ENCODE data around the gene FAM135A.

The FAM135A gene

GRCh38 chr6:70518723-70519122 lies 105.4 kb downstream of the FAM135A start:
- peaks cover 9% of the 10 kb centered on the region; the same call in 1 of the 2 replicates for H3K36me3 ChIP-seq (ENCODE audit: insufficient read depth, low read depth, low read length)
- no peaks in the 10 kb centered on the region for H3K9me3 ChIP-seq (ENCODE audit: insufficient read depth, low read depth, low read length)
- H3K4me3 ChIP-seq (ENCODE audit: low read length): no peak overlapping the region
- H3K27ac ChIP-seq (ENCODE audit: low read length): no peak overlapping the region
- H3K27me3 ChIP-seq (ENCODE audit: insufficient read depth, low read length): no peaks in the 10 kb centered on the region
- H3K4me1 ChIP-seq (ENCODE audit: insufficient read depth, low read length): no peaks in the 10 kb centered on the region
- no peak overlapping the region for H3K9ac ChIP-seq (ENCODE audit: low read depth, low read length)

GRCh38 chr6:70520575-70520974 lies 107.3 kb downstream of the FAM135A start:
- Histone ChIP-seq H3K36me3 (ENCODE audit: insufficient read depth, low read depth, low read length) (peaks cover 15% of the 10 kb centered on the region; the same call in 1 of the 2 replicates), H3K27ac (ENCODE audit: low read length) (no peak overlapping the region), H3K4me1 (ENCODE audit: insufficient read depth, low read length) (no peaks in the 10 kb centered on the region), H3K4me3 (ENCODE audit: low read length) (no peak overlapping the region), H3K9ac (ENCODE audit: low read depth, low read length) (no peak overlapping the region), H3K9me3 (ENCODE audit: insufficient read depth, low read depth, low read length) (no peaks in the 10 kb centered on the region), H3K27me3 (ENCODE audit: insufficient read depth, low read length) (no peaks in the 10 kb centered on the region)

- no peaks in the 10 kb centered on the region for H3K27me3 ChIP-seq (ENCODE audit: insufficient read depth, low read length)
- no peaks in the 10 kb centered on the region for H3K9me3 ChIP-seq (ENCODE audit: insufficient read depth, low read depth, low read length)
- H3K36me3 ChIP-seq (ENCODE audit: insufficient read depth, low read depth, low read length): peaks cover 35% of the 10 kb centered on the region; the same call in 1 of the 2 replicates
- H3K4me3 ChIP-seq (ENCODE audit: low read length): no peak overlapping the region
- no peak overlapping the region for H3K27ac ChIP-seq (ENCODE audit: low read length)
- H3K9ac ChIP-seq (ENCODE audit: low read depth, low read length): no peak overlapping the region
- H3K4me1 ChIP-seq (ENCODE audit: insufficient read depth, low read length): no peaks in the 10 kb centered on the region
Measured at GRCh38 chr6:70524721-70525286, 111.5 kb downstream of the FAM135A start.

GRCh38 chr6:70527071-70527737 lies 113.9 kb downstream of the FAM135A start:
- H3K4me1 ChIP-seq (ENCODE audit: insufficient read depth, low read length): no peaks in the 10 kb centered on the region
- H3K27ac ChIP-seq (ENCODE audit: low read length): no peak overlapping the region
- H3K9ac ChIP-seq (ENCODE audit: low read depth, low read length): no peak overlapping the region
- H3K9me3 ChIP-seq (ENCODE audit: insufficient read depth, low read depth, low read length): no peaks in the 10 kb centered on the region
- no peak overlapping the region for H3K4me3 ChIP-seq (ENCODE audit: low read length)
- H3K36me3 ChIP-seq (ENCODE audit: insufficient read depth, low read depth, low read length): peaks cover 38% of the 10 kb centered on the region; the same call in 1 of the 2 replicates
- no peaks in the 10 kb centered on the region for H3K27me3 ChIP-seq (ENCODE audit: insufficient read depth, low read length)

GRCh38 chr6:70530023-70530422 lies 116.7 kb downstream of the FAM135A start:
- no peaks in the 10 kb centered on the region for H3K9me3 ChIP-seq (ENCODE audit: insufficient read depth, low read depth, low read length)

GRCh38 chr6:70531133-70531532 lies 117.8 kb downstream of the FAM135A start:
- Histone ChIP-seq H3K36me3 (ENCODE audit: insufficient read depth, low read depth, low read length) (peaks cover 37% of the 10 kb centered on the region; the same call in 1 of the 2 replicates), H3K4me1 (ENCODE audit: insufficient read depth, low read length) (no peaks in the 10 kb centered on the region), H3K27ac (ENCODE audit: low read length) (no peak overlapping the region), H3K27me3 (ENCODE audit: insufficient read depth, low read length) (no peaks in the 10 kb centered on the region), H3K9me3 (ENCODE audit: insufficient read depth, low read depth, low read length) (no peaks in the 10 kb centered on the region), H3K4me3 (ENCODE audit: low read length) (no peak overlapping the region), H3K9ac (ENCODE audit: low read depth, low read length) (no peak overlapping the region)

More at GRCh38 chr6:70530023-70530422, 116.7 kb downstream of the FAM135A start:
- Histone ChIP-seq H3K27me3 (ENCODE audit: insufficient read depth, low read length) (no peaks in the 10 kb centered on the region), H3K27ac (ENCODE audit: low read length) (no peak overlapping the region), H3K4me1 (ENCODE audit: insufficient read depth, low read length) (no peaks in the 10 kb centered on the region), H3K9ac (ENCODE audit: low read depth, low read length) (no peak overlapping the region), H3K36me3 (ENCODE audit: insufficient read depth, low read depth, low read length) (peaks cover 38% of the 10 kb centered on the region; the same call in 1 of the 2 replicates), H3K4me3 (ENCODE audit: low read length) (no peak overlapping the region)

GRCh38 chr6:70537266-70537665 lies 124.0 kb downstream of the FAM135A start:
- H3K4me3 ChIP-seq (ENCODE audit: low read length): no peak overlapping the region
- H3K27ac ChIP-seq (ENCODE audit: low read length): no peak overlapping the region
- H3K9me3 ChIP-seq (ENCODE audit: insufficient read depth, low read depth, low read length): no peaks in the 10 kb centered on the region
- no peaks in the 10 kb centered on the region for H3K27me3 ChIP-seq (ENCODE audit: insufficient read depth, low read length)
- H3K9ac ChIP-seq (ENCODE audit: low read depth, low read length): no peak overlapping the region
- H3K4me1 ChIP-seq (ENCODE audit: insufficient read depth, low read length): no peaks in the 10 kb centered on the region
- peaks cover 36% of the 10 kb centered on the region for H3K36me3 ChIP-seq (ENCODE audit: insufficient read depth, low read depth, low read length)

GRCh38 chr6:70538376-70538775 lies 125.1 kb downstream of the FAM135A start:
- Histone ChIP-seq H3K9me3 (ENCODE audit: insufficient read depth, low read depth, low read length) (no peaks in the 10 kb centered on the region), H3K9ac (ENCODE audit: low read depth, low read length) (no peak overlapping the region), H3K4me1 (ENCODE audit: insufficient read depth, low read length) (no peaks in the 10 kb centered on the region), H3K36me3 (ENCODE audit: insufficient read depth, low read depth, low read length) (peaks cover 40% of the 10 kb centered on the region), H3K27me3 (ENCODE audit: insufficient read depth, low read length) (no peaks in the 10 kb centered on the region), H3K27ac (ENCODE audit: low read length) (no peak overlapping the region), H3K4me3 (ENCODE audit: low read length) (no peak overlapping the region)

GRCh38 chr6:70547313-70547712 lies 134.0 kb downstream of the FAM135A start:
- Histone ChIP-seq H3K9ac (ENCODE audit: low read depth, low read length) (no peak overlapping the region), H3K9me3 (ENCODE audit: insufficient read depth, low read depth, low read length) (no peaks in the 10 kb centered on the region), H3K36me3 (ENCODE audit: insufficient read depth, low read depth, low read length) (peaks cover 5% of the 10 kb centered on the region), H3K27me3 (ENCODE audit: insufficient read depth, low read length) (no peaks in the 10 kb centered on the region), H3K4me1 (ENCODE audit: insufficient read depth, low read length) (peaks cover 8% of the 10 kb centered on the region; the same call in 1 of the 2 replicates), H3K27ac (ENCODE audit: low read length) (no peak overlapping the region), H3K4me3 (ENCODE audit: low read length) (no peak overlapping the region)

GRCh38 chr6:70547905-70548304 lies 134.6 kb downstream of the FAM135A start:
- Histone ChIP-seq H3K27ac (ENCODE audit: low read length) (no peak overlapping the region), H3K4me1 (ENCODE audit: insufficient read depth, low read length) (peaks cover 8% of the 10 kb centered on the region; the same call in 1 of the 2 replicates), H3K9me3 (ENCODE audit: insufficient read depth, low read depth, low read length) (no peaks in the 10 kb centered on the region), H3K4me3 (ENCODE audit: low read length) (no peak overlapping the region), H3K9ac (ENCODE audit: low read depth, low read length) (no peak overlapping the region), H3K36me3 (ENCODE audit: insufficient read depth, low read depth, low read length) (no peaks in the 10 kb centered on the region), H3K27me3 (ENCODE audit: insufficient read depth, low read length) (no peaks in the 10 kb centered on the region)

- Histone ChIP-seq H3K27me3 (ENCODE audit: insufficient read depth, low read length) (no peaks in the 10 kb centered on the region), H3K9me3 (ENCODE audit: insufficient read depth, low read depth, low read length) (no peaks in the 10 kb centered on the region), H3K9ac (ENCODE audit: low read depth, low read length) (no peak overlapping the region), H3K27ac (ENCODE audit: low read length) (no peak overlapping the region), H3K4me1 (ENCODE audit: insufficient read depth, low read length) (peaks cover 8% of the 10 kb centered on the region; the same call in 1 of the 2 replicates), H3K36me3 (ENCODE audit: insufficient read depth, low read depth, low read length) (no peaks in the 10 kb centered on the region), H3K4me3 (ENCODE audit: low read length) (no peak overlapping the region)
Measured at GRCh38 chr6:70549327-70549726, 136.0 kb downstream of the FAM135A start.

GRCh38 chr6:70551566-70551965 lies 138.3 kb downstream of the FAM135A start:
- H3K9ac ChIP-seq (ENCODE audit: low read depth, low read length): no peak overlapping the region
- H3K27me3 ChIP-seq (ENCODE audit: insufficient read depth, low read length): no peaks in the 10 kb centered on the region
- no peak overlapping the region for H3K27ac ChIP-seq (ENCODE audit: low read length)
- H3K4me1 ChIP-seq (ENCODE audit: insufficient read depth, low read length): peaks cover 8% of the 10 kb centered on the region; the same call in 1 of the 2 replicates
- no peaks in the 10 kb centered on the region for H3K9me3 ChIP-seq (ENCODE audit: insufficient read depth, low read depth, low read length)
- no peak overlapping the region for H3K4me3 ChIP-seq (ENCODE audit: low read length)
- no peaks in the 10 kb centered on the region for H3K36me3 ChIP-seq (ENCODE audit: insufficient read depth, low read depth, low read length)

All from iPS-20b (cell line).